GM12891 (cell line): ENCODE measurements around the gene RAPH1.

Experiments used
- PAX5 ChIP-seq: IDR thresholded peaks from 2 replicates; pipeline ENCODE4 v1.6.1; 2011; ENCODE audit warnings: low read length, moderate library complexity, mild to moderate bottlenecking; ENCODE audit not compliant: insufficient read depth, severe bottlenecking
- POLR2A ChIP-seq: IDR thresholded peaks from 2 replicates; pipeline ENCODE4 v1.6.1; 2011; ENCODE audit warnings: low read depth, low read length, control low read depth
- POLR2AphosphoS5 ChIP-seq: IDR thresholded peaks from 2 replicates; pipeline ENCODE4 v1.6.1; 2011; ENCODE audit warnings: low read depth, low read length, control low read depth
- SPI1 ChIP-seq: IDR thresholded peaks from 2 replicates; pipeline ENCODE4 v1.6.1; 2011; ENCODE audit warnings: low read depth, low read length, control low read depth
- TAF1 ChIP-seq: IDR thresholded peaks from 2 replicates; pipeline ENCODE4 v1.6.1; 2011; ENCODE audit warnings: low read depth, low read length, control low read depth

DNA sequence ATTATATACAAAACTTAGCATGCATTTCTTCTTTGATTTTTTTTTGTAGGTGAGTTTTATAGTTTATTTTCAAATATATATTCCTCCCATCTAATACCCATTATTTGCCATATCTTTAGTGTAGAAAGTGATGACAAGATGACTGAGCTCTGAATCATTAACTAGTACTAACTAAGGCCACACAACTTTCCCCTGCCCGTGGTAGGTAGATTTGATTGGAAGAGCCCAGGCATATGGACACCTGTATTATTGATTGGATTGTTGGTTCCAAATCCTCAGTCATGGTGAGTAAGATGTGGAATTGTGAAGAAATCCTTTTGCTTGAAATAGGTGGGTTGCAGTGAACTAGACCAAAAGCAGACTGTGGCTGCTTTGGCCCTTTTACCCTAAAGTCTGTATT, 152.1 kb downstream of the RAPH1 start:
- no peak for TF ChIP-seq POLR2A
- no peak for TF ChIP-seq TAF1
- no peak for TF ChIP-seq POLR2AphosphoS5
- no peak for TF ChIP-seq SPI1
- no peak for TF ChIP-seq PAX5
